Mononuclear cell (primary cell): ENCODE data around the gene TRPM5. TPM values are rescaled to one million over a fixed set of nuclear protein-coding genes. Genes with fewer than 3 reads are reported as not detected.

ENCODE experiments used
- total RNA-seq: library from RNA; depleted of rRNA; stranded (reverse); fragments of >200 nt; gene quantifications from one replicate; pipeline ENCODE4 v1.2.3, GENCODE V29; 2012

TRPM5 gene
- total RNA-seq, 1 donor, result 0.10 TPM

Other genes with a start within 250 kb of the TRPM5 start
- gene ASCL2, start 173.9 kb downstream of the TRPM5 start, total RNA-seq, result 2.3 TPM
- 17.3 TPM for gene C11orf21, start 142.6 kb downstream of the TRPM5 start, total RNA-seq
- gene TSPAN32, start 142.5 kb downstream of the TRPM5 start, total RNA-seq, result 21.6 TPM
- gene CD81, start 67.2 kb downstream of the TRPM5 start, total RNA-seq, result 77.0 TPM
- 29.7 TPM for gene TSSC4, start 43.8 kb downstream of the TRPM5 start, total RNA-seq
- 12.7 TPM for gene KCNQ1, start 494 bp upstream of the TRPM5 start, total RNA-seq